Colonic mucosa (tissue), 4 donors: ENCODE measurements around the gene RXFP4. TPM values are rescaled to one million over a fixed set of nuclear protein-coding genes. Genes with fewer than 3 reads are reported as not detected.
"Not testable (repeated sequence)": the region's sequence is repeated elsewhere in the genome, so short reads cannot be mapped to it uniquely, and the experiment has no call there.

Experiments used
- DNase-seq: peaks from one replicate; pipeline ENCODE4 v3.0.0-alpha.2; 2020
- H3K27ac ChIP-seq: fragments of 200-600 bp; one replicate; pipeline ENCODE4 v1.8.0; 2021
- H3K27me3 ChIP-seq: fragments of 200-600 bp; one replicate; pipeline ENCODE4 v1.8.0; 2021
- H3K36me3 ChIP-seq: fragments of 200-600 bp; one replicate; pipeline ENCODE4 v1.8.0; 2021
- H3K4me1 ChIP-seq: fragments of 200-600 bp; one replicate; pipeline ENCODE4 v1.8.0; 2021; ENCODE audit warnings: mild to moderate bottlenecking
- H3K4me3 ChIP-seq: fragments of 200-600 bp; one replicate; pipeline ENCODE4 v1.8.0; 2021
- H3K9ac ChIP-seq, 2 donors: one replicate each; pipeline ENCODE4 v1.7.0; 2013; ENCODE audit warnings: control low read depth in 2 of 2, low read depth in 2 of 2, low read length in 2 of 2
- H3K9me3 ChIP-seq: fragments of 200-600 bp; one replicate; pipeline ENCODE4 v1.8.0; 2021
- CTCF ChIP-seq: fragments of 200-600 bp; IDR thresholded peaks from one replicate; pipeline ENCODE4 v1.8.0; 2022; ENCODE audit warnings: antibody characterized with exemption, mild to moderate bottlenecking
- intact Hi-C: fragments of 100-400 bp; cut with DNase I; formaldehyde crosslinking; loops from one replicate; pipeline ENCODE4 v1.14.1; 2022
- total RNA-seq, 2 donors: library from RNA; stranded (reverse); fragmentation: NEBNext Ultra II Directional in 1 of 2; extraction: Animal tissue kit (Norgen Biotek cat#: 25700) in 1 of 2; gene quantifications; one replicate each; pipeline ENCODE4 v1.2.1, GENCODE V29; 2021
- donor health status: healthy.
- donor health status: DM: no; HTN: no; CAD: no.
- donor health status: DM: no; HTN: no; CAD: no.

Gene RXFP4
- total RNA-seq, 2 donors from 2014 or later: 4.2 to 4.6 TPM

- no peaks in the 10 kb centered on the region for H3K36me3 ChIP-seq
- intact Hi-C loops: no loop called here
- H3K4me3 ChIP-seq: no peak overlapping the region
- peak overlapping the region; percentile 87 for H3K27ac ChIP-seq
- no peak for DNase-seq
- H3K4me1 ChIP-seq: peaks cover 4% of the 10 kb centered on the region
- peak overlapping the region; percentile 22 to 31 for H3K9ac ChIP-seq
- H3K27me3 ChIP-seq: no peaks in the 10 kb centered on the region
- no peaks in the 10 kb centered on the region for H3K9me3 ChIP-seq
- TF ChIP-seq CTCF: no peak
Measured at GRCh38 chr1:155981266-155982088, 40.0 kb downstream of the RXFP4 start.

GRCh38 chr1:155982106-155982505 is 40.7 kb downstream of the RXFP4 start:
- Histone ChIP-seq H3K9me3 (no peaks in the 10 kb centered on the region), H3K27ac (peak overlapping the region; percentile 87), H3K9ac (peak overlapping the region in 1 of 2 donors; percentile 29), H3K4me3 (no peak overlapping the region), H3K27me3 (no peaks in the 10 kb centered on the region), H3K4me1 (peaks cover 4% of the 10 kb centered on the region), H3K36me3 (no peaks in the 10 kb centered on the region)
- intact Hi-C loops: no loop called here
- no peak for TF ChIP-seq CTCF
- no peak for DNase-seq

- H3K9me3 ChIP-seq: no peaks in the 10 kb centered on the region
- no peak overlapping the region for H3K4me3 ChIP-seq
- no peaks in the 10 kb centered on the region for H3K27me3 ChIP-seq
- TF ChIP-seq CTCF: no peak
- H3K36me3 ChIP-seq: no peaks in the 10 kb centered on the region
- peak overlapping the region; percentile 15 for H3K27ac ChIP-seq
- no peak overlapping the region for H3K9ac ChIP-seq
- intact Hi-C loops: no loop called here
- no peak for DNase-seq
- H3K4me1 ChIP-seq: peaks cover 4% of the 10 kb centered on the region
Measured at GRCh38 chr1:155983191-155984024, 42.0 kb downstream of the RXFP4 start.

- no peak overlapping the region for H3K4me3 ChIP-seq
- no peaks in the 10 kb centered on the region for H3K27me3 ChIP-seq
- H3K27ac ChIP-seq: no peak overlapping the region
- H3K9me3 ChIP-seq: no peaks in the 10 kb centered on the region
- DNase-seq: no peak
- no peaks in the 10 kb centered on the region for H3K36me3 ChIP-seq
- H3K4me1 ChIP-seq: peaks cover 8% of the 10 kb centered on the region
- no peak overlapping the region for H3K9ac ChIP-seq
- intact Hi-C loops: no loop called here
- TF ChIP-seq CTCF: no peak
Measured at GRCh38 chr1:155984341-155984740, 42.9 kb downstream of the RXFP4 start.

- H3K4me1 ChIP-seq, H3K36me3 ChIP-seq, intact Hi-C loops, H3K9ac ChIP-seq, H3K4me3 ChIP-seq, H3K9me3 ChIP-seq, DNase-seq, H3K27ac ChIP-seq, H3K27me3 ChIP-seq: not testable (repeated sequence)
Measured at GRCh38 chr1:155984903-155985645, 43.6 kb downstream of the RXFP4 start.
